GM18498 (cell line): Measurements from ENCODE around the gene SCN2B.
A peak's percentile ranks its signal among the peaks of the same experiment; 100 is the strongest.

Experiments
- ATAC-seq: cut with Tn5 transposase; IDR thresholded peaks from one replicate; pipeline ENCODE4 v1.9.1; 2021; ENCODE audit warnings: mild to moderate bottlenecking, moderate library complexity; ENCODE audit not compliant: unreplicated experiment

SCN2B gene

DNA sequence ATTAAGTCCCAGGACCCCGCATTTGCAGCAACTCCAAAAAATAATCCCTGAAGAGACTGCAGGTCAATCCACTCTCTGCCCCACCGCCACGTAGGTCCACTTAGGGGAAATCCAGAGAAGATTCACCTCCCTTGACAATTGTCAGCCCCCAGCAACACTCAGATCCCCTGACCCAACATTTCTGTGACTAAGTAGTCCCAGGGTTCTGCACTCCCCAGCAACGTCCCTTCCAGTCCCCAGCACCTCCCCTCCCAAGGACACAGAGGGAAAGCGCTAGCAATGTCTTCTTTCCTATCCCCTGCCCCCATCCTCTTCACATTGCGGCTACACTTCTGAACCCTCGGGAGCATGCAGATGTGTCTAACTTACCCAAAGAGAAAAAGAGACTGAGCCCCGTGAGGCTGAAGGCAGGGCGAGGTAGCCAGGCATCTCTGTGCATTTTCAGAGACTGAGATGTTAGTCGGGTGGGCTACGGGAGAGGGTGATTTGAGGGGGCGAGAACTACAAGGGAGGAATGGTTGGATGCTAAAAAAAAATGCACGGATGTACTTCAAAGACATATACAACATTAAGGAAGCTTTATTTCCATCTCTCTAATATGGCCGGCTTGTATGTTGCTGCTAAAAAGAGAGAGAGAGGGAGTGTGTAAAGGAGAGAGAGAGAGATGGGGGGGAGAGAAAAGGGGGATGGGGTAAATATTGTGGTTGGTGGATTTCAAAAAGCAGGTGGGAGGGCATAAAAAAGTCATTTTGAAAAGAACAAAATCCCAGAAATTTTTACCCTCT, at the start of gene SCN2B:
TSS of gene SCN2B (minus strand) at position 647 of the 785 bp plus-strand sequence. CDS start at position 439, 208 bp downstream.
- ATAC-seq, result no peak

DNA sequence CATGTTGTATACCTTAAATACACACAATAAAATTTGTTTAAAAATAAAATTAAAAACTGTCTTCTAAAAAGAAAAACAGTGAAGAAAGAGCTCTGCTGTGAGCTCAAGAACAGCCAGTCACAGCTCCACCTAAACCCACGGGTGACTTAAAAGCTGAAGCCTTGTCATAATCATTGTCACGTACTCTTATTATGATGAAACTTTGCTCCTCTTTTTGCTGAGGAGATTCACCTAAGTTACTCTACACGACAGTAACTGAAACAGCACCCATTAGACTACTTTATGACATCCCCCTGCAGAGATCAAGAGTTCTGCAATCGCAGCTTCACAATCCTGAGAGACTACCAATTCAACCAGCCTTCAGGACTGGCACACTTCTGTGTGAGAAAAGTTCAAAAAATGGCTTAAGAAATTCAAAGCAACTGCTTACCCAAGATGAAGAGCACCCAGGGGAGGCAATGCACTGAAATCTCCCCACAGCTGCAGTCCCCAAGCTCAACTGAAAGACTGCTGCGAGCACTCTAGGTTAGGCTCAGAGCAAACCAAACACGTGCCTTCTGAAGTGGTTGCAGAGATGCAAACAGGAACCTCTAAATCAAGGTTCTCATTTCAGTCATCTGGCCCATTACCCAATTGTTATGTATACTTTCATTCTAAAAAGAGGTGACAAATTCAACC, 48.2 kb upstream of the SCN2B start, which contains the start of gene JAML:
TSS of gene JAML (minus strand) at position 501 of the 678 bp plus-strand sequence. CDS start 10,145 bp downstream, outside the sequence.
- no peak for ATAC-seq

DNA sequence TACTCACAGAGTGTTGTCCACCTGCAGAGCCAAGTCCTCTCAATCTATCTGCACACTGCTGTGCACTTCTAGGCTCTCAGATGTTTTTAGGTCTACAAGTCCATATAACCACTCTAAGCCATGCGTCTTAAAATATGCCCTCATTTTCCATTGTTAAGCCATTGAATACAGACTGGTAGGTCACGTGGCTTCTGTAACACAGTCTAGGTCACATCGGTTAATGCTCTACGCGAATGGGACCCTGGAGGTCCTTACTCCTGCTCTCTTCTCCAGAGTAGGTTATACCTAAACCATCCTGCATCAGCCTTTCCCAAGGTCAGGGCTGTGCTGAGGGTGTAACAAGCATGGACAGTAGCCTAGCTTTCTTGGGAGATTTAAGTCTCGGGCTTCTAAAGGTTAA, 47.6 kb upstream of the SCN2B start:
- ATAC-seq, result no peak

DNA sequence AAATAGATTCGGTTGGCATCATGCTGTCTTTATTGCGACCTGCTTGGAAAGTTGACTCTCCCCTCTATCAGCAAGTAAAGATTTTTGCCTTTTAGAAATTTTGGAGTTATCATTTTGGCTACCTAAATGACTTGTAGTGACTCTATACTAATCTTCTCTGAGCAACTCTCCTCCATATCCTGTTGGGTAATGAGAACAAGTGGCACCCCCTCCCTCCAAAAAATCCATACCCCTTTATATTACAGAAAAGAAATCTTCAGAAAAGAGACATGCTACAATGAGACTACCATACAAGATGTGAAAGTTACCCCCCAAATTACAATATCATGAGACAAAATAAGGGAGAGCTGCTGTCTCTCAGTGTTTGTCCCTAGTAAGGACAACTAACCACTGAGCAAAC, 47.1 kb upstream of the SCN2B start:
- no peak for ATAC-seq

- ATAC-seq, result no peak
These were observed 46.0 kb upstream of the SCN2B start for GRCh38 chr11:118222437-118222836.

GRCh38 chr11:118221419-118221818, 45.0 kb upstream of the SCN2B start:
- ATAC-seq, result no peak

- peak; percentile 45 for ATAC-seq
These were observed 43.3 kb upstream of the SCN2B start for GRCh38 chr11:118219732-118220131.

- ATAC-seq, result no peak
These were observed 42.8 kb upstream of the SCN2B start for GRCh38 chr11:118219244-118219643.

- no peak for ATAC-seq
These were observed 41.1 kb upstream of the SCN2B start for GRCh38 chr11:118217575-118217974.

DNA sequence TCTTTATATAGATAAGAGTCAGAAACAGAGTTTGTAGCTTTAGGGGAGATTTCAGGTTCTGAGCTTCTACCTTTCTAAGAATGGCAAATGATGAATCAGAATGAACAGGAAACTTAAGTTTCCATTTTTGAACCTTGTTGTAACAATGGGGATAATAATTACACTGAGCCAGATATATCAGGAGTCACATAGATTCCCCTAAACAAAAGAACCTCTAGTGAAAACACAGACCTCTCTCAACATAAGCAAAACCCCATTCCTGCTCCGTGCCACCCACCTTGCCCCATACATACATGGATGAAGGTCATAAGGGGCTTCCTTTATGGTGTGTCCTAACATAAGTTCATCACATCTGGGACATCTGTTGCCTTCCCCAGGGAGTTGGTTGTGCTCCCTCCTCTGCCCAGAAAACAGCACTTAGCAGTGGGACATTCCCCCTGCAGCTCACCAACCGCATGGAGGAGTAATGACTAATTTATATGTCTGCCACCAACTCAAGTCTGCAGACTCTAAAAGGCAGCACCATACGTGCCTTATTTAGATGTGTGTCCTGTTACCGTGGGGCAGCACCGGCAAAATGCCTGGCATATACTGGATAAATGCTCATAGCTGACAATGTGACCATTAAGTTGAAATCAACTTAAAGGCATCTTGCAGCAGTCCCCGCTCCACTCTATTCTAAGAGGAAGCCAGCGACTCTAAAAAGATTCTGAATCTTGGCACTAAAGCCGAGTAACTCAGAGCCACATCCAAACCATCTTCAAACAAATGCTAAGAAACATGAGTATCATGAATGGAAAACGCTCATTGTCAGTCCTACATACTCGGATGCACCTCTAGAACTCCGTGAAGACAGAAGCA, 40.4 kb upstream of the SCN2B start:
- peak; percentile 37 for ATAC-seq

DNA sequence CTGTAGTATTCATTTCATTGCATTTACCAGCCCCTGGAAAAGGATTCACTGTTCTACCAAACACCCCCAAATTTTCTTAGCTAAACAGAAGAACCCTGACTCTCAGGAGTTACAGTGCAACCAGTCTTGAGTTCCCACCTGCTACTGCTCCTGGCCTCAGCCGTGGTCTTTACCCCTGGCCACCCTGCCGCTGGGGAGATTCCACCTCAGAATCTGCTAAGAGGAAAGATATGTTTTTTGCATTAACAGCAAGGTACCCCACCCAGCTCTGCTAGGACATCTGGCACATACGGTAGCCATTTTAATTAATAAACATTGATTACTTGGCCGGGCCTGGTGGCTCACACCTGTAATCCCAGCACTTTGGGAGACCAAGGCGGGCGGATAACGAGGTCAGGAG, 39.3 kb upstream of the SCN2B start:
- no peak for ATAC-seq

DNA sequence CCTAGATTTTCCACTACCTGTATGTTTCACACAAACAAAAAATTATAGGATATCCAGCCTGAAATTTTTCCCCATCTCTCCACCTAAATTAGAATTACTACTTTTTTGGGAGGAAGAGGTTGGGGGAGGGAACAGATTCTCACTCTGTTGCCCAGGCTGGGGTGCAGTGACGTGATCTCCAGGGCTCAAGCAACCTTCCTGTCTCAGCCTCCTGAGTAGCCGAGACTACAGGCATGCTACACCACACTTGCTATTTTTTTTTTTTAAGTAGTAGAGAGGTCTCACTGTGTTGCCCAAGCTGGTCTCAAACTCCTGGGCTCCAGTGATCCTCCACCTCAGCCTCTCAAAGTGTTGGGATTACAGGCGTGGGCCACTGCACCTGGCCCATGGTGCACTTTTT, 38.8 kb upstream of the SCN2B start:
- ATAC-seq, result no peak

- no peak for ATAC-seq
These were observed 37.9 kb upstream of the SCN2B start for GRCh38 chr11:118214210-118214914.

GRCh38 chr11:118213781-118214180, 37.3 kb upstream of the SCN2B start:
- no peak for ATAC-seq

GRCh38 chr11:118213201-118213600, 36.8 kb upstream of the SCN2B start:
- no peak for ATAC-seq

DNA sequence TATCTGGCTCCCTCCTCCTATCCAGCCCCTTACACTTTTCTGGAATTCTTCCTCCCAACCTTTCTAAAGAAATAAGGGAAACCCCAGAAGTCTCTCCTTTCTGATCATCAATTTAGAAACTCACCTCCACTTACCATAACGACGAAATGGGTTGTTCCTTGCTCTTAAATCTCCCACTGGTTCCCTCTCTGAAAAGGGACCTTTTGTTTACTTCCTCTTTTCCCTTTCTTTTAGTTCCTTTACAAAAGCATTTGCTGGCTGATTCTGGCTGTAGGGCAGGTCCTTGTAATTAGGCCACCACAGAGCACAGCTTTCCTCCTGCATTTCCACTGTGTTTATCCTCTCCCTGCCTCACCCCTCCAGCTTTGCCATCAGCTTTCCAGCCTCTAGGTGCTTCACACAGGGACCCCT, 36.3 kb upstream of the SCN2B start:
- ATAC-seq, result no peak

- no peak for ATAC-seq
These were observed 35.8 kb upstream of the SCN2B start for GRCh38 chr11:118212131-118212725.

GRCh38 chr11:118211006-118211405, 34.6 kb upstream of the SCN2B start:
- ATAC-seq, result no peak

GRCh38 chr11:118210323-118210722, 33.9 kb upstream of the SCN2B start:
- ATAC-seq, result no peak

GRCh38 chr11:118209033-118209432, 32.6 kb upstream of the SCN2B start:
- ATAC-seq, result no peak
